ENCODE data around the gene MTERF4.
A peak's percentile ranks its signal among the peaks of the same experiment; 100 is the strongest.

The MTERF4 gene

GRCh38 chr2:241088791-241089732 is 13.0 kb downstream of the MTERF4 start:
- DNase-seq (ENCODE audit: low read depth, low spot score) = no peak

GRCh38 chr2:241088376-241088775 is 13.7 kb downstream of the MTERF4 start:
- DNase-seq (ENCODE audit: low read depth, low spot score) = no peak

DNA sequence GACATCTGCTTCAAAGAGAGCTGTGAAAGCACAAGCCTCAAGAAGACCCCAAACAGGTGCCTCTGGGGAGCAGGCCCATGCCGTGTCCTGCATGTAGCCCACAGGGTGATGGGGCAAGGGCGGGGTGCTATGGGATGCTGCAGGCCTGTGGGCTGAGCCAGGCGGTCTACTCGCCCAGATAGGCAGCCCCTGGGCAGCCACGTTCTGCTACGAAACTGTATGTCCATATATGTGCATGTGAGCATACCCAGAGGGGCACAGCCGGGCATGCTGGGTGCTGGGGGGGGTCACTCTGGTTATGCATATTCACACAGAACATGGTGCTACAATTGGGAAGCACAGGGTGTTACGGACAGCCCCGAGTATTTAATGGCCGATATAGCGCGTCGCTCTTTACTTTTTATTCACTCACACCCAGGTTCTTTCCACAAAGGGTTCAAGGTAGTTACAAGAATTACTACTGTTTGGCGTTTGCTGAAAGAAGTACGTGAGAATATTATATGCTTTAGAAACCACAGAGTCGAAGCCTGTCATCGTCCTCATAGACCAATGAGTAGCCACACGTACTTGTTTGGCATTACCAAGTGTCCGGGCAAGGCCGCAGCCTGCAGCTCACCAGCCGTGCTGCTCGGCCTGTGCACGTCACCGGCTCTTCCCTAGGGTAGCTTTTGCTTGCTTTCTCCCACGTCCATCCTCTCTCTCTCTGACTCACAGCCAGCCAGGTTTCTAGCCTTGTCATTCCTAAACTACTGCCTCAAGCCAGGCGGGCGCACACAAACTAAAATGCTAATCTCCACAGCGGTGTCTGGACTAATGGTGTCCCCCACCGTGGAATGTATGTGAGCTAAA is 14.4 kb downstream of the MTERF4 start:
- DNase-seq (ENCODE audit: low read depth, low spot score) = peak; percentile 37

GRCh38 chr2:241084856-241085444 is 17.1 kb downstream of the MTERF4 start:
- DNase-seq (ENCODE audit: low read depth, low spot score) = no peak

GRCh38 chr2:241083091-241083415 is 19.0 kb downstream of the MTERF4 start:
- no peak for DNase-seq (ENCODE audit: low read depth, low spot score)

DNA sequence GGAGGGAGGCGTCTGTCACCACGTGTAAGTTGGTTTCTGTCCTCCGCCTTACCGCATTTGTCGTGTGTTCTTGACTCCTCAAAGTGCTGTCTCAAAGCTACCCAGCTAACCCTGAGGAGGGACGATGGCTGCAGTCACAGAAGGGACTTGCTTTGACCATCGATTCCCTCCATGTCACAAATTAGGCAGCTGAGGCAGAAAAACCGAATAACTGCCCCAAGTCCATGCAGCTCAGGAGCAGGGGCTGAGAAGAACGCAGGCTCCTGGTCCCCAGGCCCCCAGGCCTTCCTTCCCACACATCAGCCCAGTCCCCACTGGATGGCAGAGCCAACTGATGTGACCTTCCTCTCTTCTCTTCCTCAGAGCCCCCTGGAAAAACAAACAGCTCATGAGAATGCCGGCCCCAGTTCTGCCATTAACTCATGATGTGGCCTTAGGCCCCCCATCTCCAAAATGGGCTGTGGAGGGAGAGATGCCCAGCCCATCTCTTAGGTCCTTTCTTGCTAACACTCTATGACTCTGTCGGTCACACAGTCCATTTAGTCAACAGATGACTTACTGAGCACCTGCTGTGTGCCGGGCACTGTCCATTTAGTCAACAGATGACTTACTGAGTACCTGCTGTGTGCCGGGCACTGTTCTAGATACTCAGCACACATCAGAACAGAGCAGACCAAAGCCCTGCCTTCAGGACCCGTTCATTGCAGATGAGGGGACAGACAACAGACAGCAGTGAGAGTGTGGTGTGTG is 19.6 kb downstream of the MTERF4 start:
- no peak for DNase-seq (ENCODE audit: low read depth, low spot score)

DNA sequence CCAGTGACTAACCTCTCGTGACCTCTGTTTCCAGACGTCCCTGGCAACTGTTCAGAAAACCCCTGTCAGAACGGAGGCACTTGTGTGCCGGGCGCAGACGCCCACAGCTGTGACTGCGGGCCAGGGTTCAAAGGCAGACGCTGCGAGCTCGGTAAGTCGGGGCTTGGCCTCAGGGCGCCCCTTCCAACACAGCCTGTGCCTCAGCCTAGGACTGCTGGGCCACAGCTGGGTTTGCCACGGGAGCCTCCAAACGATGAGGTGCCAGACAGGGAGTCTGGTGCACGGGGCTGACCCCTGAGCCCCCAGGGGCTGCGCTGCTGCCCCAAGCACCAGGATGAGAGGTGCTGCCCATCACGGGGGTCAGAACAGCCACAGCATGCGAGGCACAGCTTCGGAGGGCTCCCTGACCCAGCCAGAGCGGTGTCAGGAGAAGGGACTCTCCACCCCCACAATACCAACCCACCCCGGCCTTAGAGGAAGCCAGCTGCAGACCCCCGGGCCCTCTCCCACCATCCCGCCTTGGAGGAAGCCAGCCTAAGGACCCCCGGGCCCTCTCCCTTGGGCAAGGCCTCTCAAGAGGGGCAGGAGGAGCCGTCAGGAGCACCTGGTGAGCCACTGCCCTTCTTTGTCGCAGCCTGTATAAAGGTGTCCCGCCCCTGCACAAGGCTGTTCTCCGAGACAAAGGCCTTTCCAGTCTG is 20.3 kb downstream of the MTERF4 start:
- DNase-seq (ENCODE audit: low read depth, low spot score) = no peak

- DNase-seq (ENCODE audit: low read depth, low spot score) = no peak
These were observed 20.9 kb downstream of the MTERF4 start for GRCh38 chr2:241081190-241081642.

DNA sequence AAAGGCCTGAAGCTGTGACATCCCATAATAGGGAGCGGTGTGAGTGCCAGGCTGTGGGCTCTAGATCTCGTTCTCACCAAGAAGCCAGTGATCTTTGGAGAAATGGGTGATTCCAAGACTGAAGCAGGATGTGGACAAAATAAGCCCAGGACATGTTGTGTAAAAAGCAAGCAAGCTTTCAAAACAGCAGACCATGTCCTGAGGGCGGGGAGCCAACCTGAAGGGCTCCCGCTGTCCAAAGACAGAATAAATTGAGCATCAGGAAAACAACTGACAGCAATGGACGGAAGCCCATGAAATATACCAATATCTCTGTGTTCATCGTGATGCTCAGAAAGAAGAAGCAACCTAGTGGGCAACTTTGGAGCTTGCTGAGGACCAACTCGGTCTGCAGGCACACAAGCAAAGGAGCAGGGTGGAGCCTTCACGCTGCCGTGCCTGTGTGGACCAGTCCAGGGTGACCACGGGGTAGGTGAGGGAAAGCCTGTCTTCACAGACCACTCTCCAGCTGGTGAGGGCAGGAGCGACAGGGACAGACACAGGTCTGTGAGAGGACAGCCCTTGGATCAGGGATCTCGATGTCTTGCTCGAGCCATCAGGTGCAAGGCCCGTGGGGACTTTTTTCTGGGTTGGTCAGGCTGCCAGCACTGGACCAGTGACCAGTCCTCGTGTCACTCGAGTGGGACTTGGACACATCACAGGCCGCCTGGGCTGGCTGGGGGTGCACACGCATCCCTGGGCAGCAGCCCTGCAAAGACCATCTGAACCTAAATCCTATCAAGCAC is 21.5 kb downstream of the MTERF4 start:
- DNase-seq (ENCODE audit: low read depth, low spot score) = no peak

GRCh38 chr2:241074901-241075540 is 27.1 kb downstream of the MTERF4 start:
- DNase-seq (ENCODE audit: low read depth, low spot score) = no peak

GRCh38 chr2:241074065-241074818 is 27.8 kb downstream of the MTERF4 start:
- DNase-seq (ENCODE audit: low read depth, low spot score) = no peak

GRCh38 chr2:241073166-241074064 is 28.7 kb downstream of the MTERF4 start:
- DNase-seq (ENCODE audit: low read depth, low spot score) = no peak

GRCh38 chr2:241072553-241073165 is 29.4 kb downstream of the MTERF4 start:
- DNase-seq (ENCODE audit: low read depth, low spot score) = no peak

- no peak for DNase-seq (ENCODE audit: low read depth, low spot score)
These were observed 29.9 kb downstream of the MTERF4 start for GRCh38 chr2:241072151-241072550.

GRCh38 chr2:241071677-241072111 is 30.4 kb downstream of the MTERF4 start:
- DNase-seq (ENCODE audit: low read depth, low spot score) = no peak

- no peak for DNase-seq (ENCODE audit: low read depth, low spot score)
These were observed 31.0 kb downstream of the MTERF4 start for GRCh38 chr2:241070811-241071676.

Data from astrocyte of the hippocampus (primary cell).